ENCODE data around the gene PTGES3L. TPM values are rescaled to one million over a fixed set of nuclear protein-coding genes. Genes with fewer than 3 reads are reported as not detected.
A peak's percentile ranks its signal among the peaks of the same experiment; 100 is the strongest.

PTGES3L gene
- total and polyA plus RNA-seq, 2 of the 13 experiments (the other 11 are each of a cell fraction or from before 2014, with no cell fraction given) = 1.2 to 2.9 TPM

GRCh38 chr17:42928714-42929496 is 51.0 kb downstream of the PTGES3L start (continued):
- TF ChIP-seq, protein P1, sequence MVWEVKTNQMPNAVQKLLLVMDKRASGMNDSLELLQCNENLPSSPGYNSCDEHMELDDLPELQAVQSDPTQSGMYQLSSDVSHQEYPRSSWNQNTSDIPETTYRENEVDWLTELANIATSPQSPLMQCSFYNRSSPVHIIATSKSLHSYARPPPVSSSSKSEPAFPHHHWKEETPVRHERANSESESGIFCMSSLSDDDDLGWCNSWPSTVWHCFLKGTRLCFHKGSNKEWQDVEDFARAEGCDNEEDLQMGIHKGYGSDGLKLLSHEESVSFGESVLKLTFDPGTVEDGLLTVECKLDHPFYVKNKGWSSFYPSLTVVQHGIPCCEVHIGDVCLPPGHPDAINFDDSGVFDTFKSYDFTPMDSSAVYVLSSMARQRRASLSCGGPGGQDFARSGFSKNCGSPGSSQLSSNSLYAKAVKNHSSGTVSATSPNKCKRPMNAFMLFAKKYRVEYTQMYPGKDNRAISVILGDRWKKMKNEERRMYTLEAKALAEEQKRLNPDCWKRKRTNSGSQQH (CRISPR knock-in tag; IDR thresholded peaks at IDR 0.05; ENCODE audit: low read depth) = no peak
- 0 out of 2 replicates have a peak, but pooled peaks have one; percentile 20 for TF ChIP-seq ZNF878 (CRISPR knock-in tag; IDR thresholded peaks at IDR 0.05)
- TF ChIP-seq RAD21 (CRISPR knock-in tag; IDR thresholded peaks at IDR 0.05) = peak; percentile 94
- TF ChIP-seq, protein P2, sequence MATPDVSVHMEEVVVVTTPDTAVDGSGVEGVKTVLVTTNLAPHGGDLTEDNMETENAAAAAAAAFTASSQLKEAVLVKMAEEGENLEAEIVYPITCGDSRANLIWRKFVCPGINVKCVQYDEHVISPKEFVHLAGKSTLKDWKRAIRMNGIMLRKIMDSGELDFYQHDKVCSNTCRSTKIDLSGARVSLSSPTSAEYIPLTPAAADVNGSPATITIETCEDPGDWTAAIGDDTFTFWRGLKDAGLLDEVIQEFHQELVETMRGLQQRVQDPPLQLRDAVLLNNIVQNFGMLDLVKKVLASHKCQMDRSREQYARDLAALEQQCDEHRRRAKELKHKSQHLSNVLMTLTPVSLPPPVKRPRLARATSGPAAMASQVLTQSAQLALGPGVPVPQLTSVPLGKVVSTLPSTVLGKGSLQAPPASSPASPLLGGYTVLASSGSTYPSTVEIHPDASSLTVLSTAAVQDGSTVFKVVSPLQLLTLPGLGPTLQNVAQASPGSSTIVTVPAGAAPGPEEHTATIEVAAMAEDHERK (CRISPR knock-in tag; IDR thresholded peaks at IDR 0.05; ENCODE audit: low read depth) = no peak
- TF ChIP-seq RXRA (CRISPR knock-in tag; IDR thresholded peaks at IDR 0.05) = peak; percentile 19; the same call in 1 of the 2 replicates
- peak; percentile 74; the same call in 1 of the 2 replicates for TF ChIP-seq FOXK2 (IDR thresholded peaks at IDR 0.05)
- no peak for TF ChIP-seq JUND (CRISPR knock-in tag; IDR thresholded peaks at IDR 0.05)
- TF ChIP-seq CEBPG (CRISPR knock-in tag; IDR thresholded peaks at IDR 0.05) = peak; percentile 36; the same call in 1 of the 2 replicates
- TF ChIP-seq ZFX (CRISPR knock-in tag; IDR thresholded peaks at IDR 0.05; ENCODE audit: low read depth) = peak; percentile 69; the same call in 1 of the 2 replicates
- TF ChIP-seq, protein P3, sequence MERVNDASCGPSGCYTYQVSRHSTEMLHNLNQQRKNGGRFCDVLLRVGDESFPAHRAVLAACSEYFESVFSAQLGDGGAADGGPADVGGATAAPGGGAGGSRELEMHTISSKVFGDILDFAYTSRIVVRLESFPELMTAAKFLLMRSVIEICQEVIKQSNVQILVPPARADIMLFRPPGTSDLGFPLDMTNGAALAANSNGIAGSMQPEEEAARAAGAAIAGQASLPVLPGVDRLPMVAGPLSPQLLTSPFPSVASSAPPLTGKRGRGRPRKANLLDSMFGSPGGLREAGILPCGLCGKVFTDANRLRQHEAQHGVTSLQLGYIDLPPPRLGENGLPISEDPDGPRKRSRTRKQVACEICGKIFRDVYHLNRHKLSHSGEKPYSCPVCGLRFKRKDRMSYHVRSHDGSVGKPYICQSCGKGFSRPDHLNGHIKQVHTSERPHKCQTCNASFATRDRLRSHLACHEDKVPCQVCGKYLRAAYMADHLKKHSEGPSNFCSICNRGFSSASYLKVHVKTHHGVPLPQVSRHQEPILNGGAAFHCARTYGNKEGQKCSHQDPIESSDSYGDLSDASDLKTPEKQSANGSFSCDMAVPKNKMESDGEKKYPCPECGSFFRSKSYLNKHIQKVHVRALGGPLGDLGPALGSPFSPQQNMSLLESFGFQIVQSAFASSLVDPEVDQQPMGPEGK (CRISPR knock-in tag; IDR thresholded peaks at IDR 0.05) = peak; percentile 50
- TF ChIP-seq ZNF281 (CRISPR knock-in tag; IDR thresholded peaks at IDR 0.05; ENCODE audit: borderline replicate concordance) = 0 out of 2 replicates have a peak, but pooled peaks have one; percentile 34
- TF ChIP-seq ZNF235 (CRISPR knock-in tag; IDR thresholded peaks at IDR 0.05; ENCODE audit: borderline replicate concordance) = no peak
- no peak for TF ChIP-seq ZNF558 (CRISPR knock-in tag; IDR thresholded peaks at IDR 0.05; ENCODE audit: borderline replicate concordance)
- TF ChIP-seq JUN (CRISPR knock-in tag; IDR thresholded peaks at IDR 0.05) = peak; percentile 65; the same call in 1 of the 2 replicates
- no peak for TF ChIP-seq ZNF800 (CRISPR knock-in tag; IDR thresholded peaks at IDR 0.05)
- TF ChIP-seq PAX8 (CRISPR knock-in tag; IDR thresholded peaks at IDR 0.05; ENCODE audit: borderline replicate concordance) = no peak
- peak; percentile 78; the same call in 1 of the 2 replicates for TF ChIP-seq ZSCAN9 (CRISPR knock-in tag; IDR thresholded peaks at IDR 0.05; ENCODE audit: borderline replicate concordance)
- peak; percentile 78; the same call in 1 of the 2 replicates for TF ChIP-seq TOE1 (CRISPR knock-in tag; IDR thresholded peaks at IDR 0.05)
- peak in 1 of 2 experiments; percentile 67; a peak in 2 of 4 replicates for TF ChIP-seq KLF16 (CRISPR knock-in tag; IDR thresholded peaks at IDR 0.05)

All from HepG2 (cell line).